Testis (tissue), 3 donors: ENCODE results near the gene PRDM12. TPM values are rescaled to one million over a fixed set of nuclear protein-coding genes. Genes with fewer than 3 reads are reported as not detected.

ENCODE experiments used
- DNase-seq: peaks from one replicate; pipeline ENCODE4 v3.0.0-alpha.2; 2019
- H3K27ac ChIP-seq, 2 donors: fragments of 200-600 bp; sonication (generic); one replicate each; pipeline ENCODE4 v1.5.1; 2019
- H3K27me3 ChIP-seq: fragments of 200-600 bp; sonication (generic); one replicate; pipeline ENCODE4 v1.5.1; 2019
- H3K36me3 ChIP-seq: fragments of 200-600 bp; sonication (generic); one replicate; pipeline ENCODE4 v1.5.1; 2017; ENCODE audit warnings: low read depth; ENCODE audit errors: missing control alignments
- H3K4me1 ChIP-seq: fragments of 200-600 bp; sonication (generic); one replicate; pipeline ENCODE4 v1.5.1; 2019
- H3K4me3 ChIP-seq, 2 donors: fragments of 200-600 bp; sonication (generic); one replicate each; pipeline ENCODE4 v1.5.1; 2017 to 2019
- H3K9me3 ChIP-seq: fragments of 200-600 bp; sonication (generic); one replicate; pipeline ENCODE4 v1.5.1; 2017
- CTCF ChIP-seq, 3 experiments: fragments of 450-650 bp in 2 of 3; fragments of 200-600 bp in 1 of 3; sonication (generic) in 1 of 3; IDR thresholded peaks; one replicate each; pipeline ENCODE4 v1.5.1; 2016 to 2019; ENCODE audit warnings: antibody characterized with exemption in 3 of 3, mild to moderate bottlenecking in 2 of 3, moderate library complexity in 1 of 3
- POLR2A ChIP-seq: fragments of 450-650 bp; IDR thresholded peaks from one replicate; pipeline ENCODE4 v1.6.1; 2017; ENCODE audit warnings: antibody characterized with exemption, mild to moderate bottlenecking, moderate library complexity
- whole genome bisulfite sequencing, 2 donors: methylation state at CpG; one replicate each; pipeline ENCODE4 v1.1.5; 2018; 5-methylcytosine and 5-hydroxymethylcytosine counted together
- intact Hi-C: fragments of 100-400 bp; cut with DNase I; formaldehyde crosslinking; loops from one replicate; pipeline ENCODE4 v1.15.1; 2023; ENCODE audit warnings: low total_unique reads
- polyA plus RNA-seq: library from polyadenylated mRNA; stranded (reverse); fragments of 350-450 nt; fragmentation: Illumina TruSeq; extraction: RNeasy Lipid Tissue Mini Kit (QIAGEN cat#74804); gene quantifications from one replicate; pipeline ENCODE4 v1.2.3, GENCODE V29; 2014; ENCODE audit warnings: low read depth, low replicate concordance; ENCODE audit not compliant: insufficient read depth
- total RNA-seq, 2 donors: library from RNA; depleted of rRNA; stranded (reverse); fragments of >200 nt; gene quantifications; one replicate each; pipeline ENCODE4 v1.2.3, GENCODE V29; 2016

Gene PRDM12
- total and polyA plus RNA-seq, 3 donors from 2014 or later: 0.32 to 0.71 (median 0.68) TPM

- DNase-seq: peak; percentile 77
- Histone ChIP-seq H3K4me1 (no peaks in the 10 kb centered on the region), H3K27me3 (no peaks in the 10 kb centered on the region), H3K27ac (no peak overlapping the region), H3K36me3 (no peaks in the 10 kb centered on the region), H3K9me3 (no peaks in the 10 kb centered on the region), H3K4me3 (no peak overlapping the region)
- no peak for TF ChIP-seq POLR2A
- peak; percentile 58 to 89 (median 70) for TF ChIP-seq CTCF (IDR thresholded peaks at IDR 0.05)
- intact Hi-C loops: loop anchor here (10.0 kb wide), 2 partner anchors 237 to 337 kb away; no protein-coding TSS in a partner anchor
- WGBS, 2 donors: 68 to 73% methylated on average over 9 of the region's 9 CpGs
These were observed 43.0 kb downstream of the PRDM12 start for GRCh38 chr9:130707225-130707976.

- Histone ChIP-seq H3K9me3 (no peaks in the 10 kb centered on the region), H3K27me3 (no peaks in the 10 kb centered on the region), H3K4me1 (peaks cover 18% of the 10 kb centered on the region), H3K27ac (no peak overlapping the region), H3K36me3 (no peaks in the 10 kb centered on the region), H3K4me3 (no peak overlapping the region)
- TF ChIP-seq POLR2A (no peak), CTCF (IDR thresholded peaks at IDR 0.05) (no peak)
- no peak for DNase-seq
- WGBS, 2 donors: 89 to 92% methylated on average over 8 of the region's 8 CpGs
- intact Hi-C loops: no loop called here
These were observed 46.5 kb downstream of the PRDM12 start for GRCh38 chr9:130710822-130711352.

GRCh38 chr9:130711469-130711868, 47.1 kb downstream of the PRDM12 start:
- no peak overlapping the region for H3K27ac ChIP-seq
- no peaks in the 10 kb centered on the region for H3K27me3 ChIP-seq
- peaks cover 23% of the 10 kb centered on the region for H3K4me1 ChIP-seq
- DNase-seq: no peak
- no peak overlapping the region for H3K4me3 ChIP-seq
- no peaks in the 10 kb centered on the region for H3K36me3 ChIP-seq
- TF ChIP-seq POLR2A (no peak), CTCF (IDR thresholded peaks at IDR 0.05) (no peak)
- H3K9me3 ChIP-seq: no peaks in the 10 kb centered on the region
- 76 to 79% methylated on average over 8 of the region's 8 CpGs for WGBS, 2 donors
- intact Hi-C loops: no loop called here

- H3K27ac ChIP-seq: peak overlapping the region; percentile 97 to 100
- H3K36me3 ChIP-seq: no peaks in the 10 kb centered on the region
- DNase-seq: peak; percentile 99
- TF ChIP-seq POLR2A: peak; percentile 18
- TF ChIP-seq CTCF (IDR thresholded peaks at IDR 0.05): no peak
- H3K9me3 ChIP-seq: no peaks in the 10 kb centered on the region
- intact Hi-C loops: no loop called here
- H3K4me1 ChIP-seq: peaks cover 26% of the 10 kb centered on the region
- no peaks in the 10 kb centered on the region for H3K27me3 ChIP-seq
- WGBS, 2 donors: 0% methylated on average over 12 to 50 of the region's 68 CpGs
- peak overlapping the region; percentile 77 to 98 for H3K4me3 ChIP-seq
These were observed 48.3 kb downstream of the PRDM12 start for GRCh38 chr9:130712564-130713285.
